Liver (tissue), 9 donors: ENCODE measurements around the gene ALG10. TPM values are rescaled to one million over a fixed set of nuclear protein-coding genes. Genes with fewer than 3 reads are reported as not detected.
"Not testable (repeated sequence)": the region's sequence is repeated elsewhere in the genome, so short reads cannot be mapped to it uniquely, and the experiment has no call there.

Source experiments
- DNase-seq: peaks from one replicate; pipeline ENCODE4 v3.0.0-alpha.2; 2017; ENCODE audit warnings: low spot score
- H3K27ac ChIP-seq, 2 donors: one replicate each; pipeline ENCODE4 v1.7.0; 2013; ENCODE audit warnings: inconsistent platforms in 2 of 2, low read length in 2 of 2, control low read depth in 1 of 2, low read depth in 1 of 2, mild to moderate bottlenecking in 1 of 2
- H3K27me3 ChIP-seq, 4 donors: one replicate each; pipeline versions ENCODE4 v1.6.1 to v1.7.0; 2013; ENCODE audit warnings: low read length in 3 of 4, inconsistent platforms in 1 of 4, mild to moderate bottlenecking in 1 of 4, moderate library complexity in 1 of 4; ENCODE audit not compliant: control insufficient read depth in 4 of 4, insufficient read depth in 4 of 4
- H3K36me3 ChIP-seq, 4 donors: one replicate each; pipeline versions ENCODE4 v1.6.1 to v1.7.0; 2013; ENCODE audit warnings: low read length in 3 of 4, mild to moderate bottlenecking in 3 of 4, low read depth in 1 of 4, moderate library complexity in 1 of 4; ENCODE audit not compliant: control insufficient read depth in 4 of 4, insufficient read depth in 3 of 4
- H3K4me1 ChIP-seq, 4 donors: one replicate each; pipeline versions ENCODE4 v1.6.1 to v1.7.0; 2013; ENCODE audit warnings: low read length in 3 of 4, mild to moderate bottlenecking in 3 of 4, moderate library complexity in 1 of 4; ENCODE audit not compliant: control insufficient read depth in 4 of 4, insufficient read depth in 4 of 4
- H3K4me3 ChIP-seq, 3 donors: one replicate each; pipeline versions ENCODE4 v1.6.1 to v1.7.0; 2013; ENCODE audit warnings: low read length in 3 of 3, control low read depth in 1 of 3, low read depth in 1 of 3, mild to moderate bottlenecking in 1 of 3
- H3K9ac ChIP-seq, 2 donors: one replicate each; pipeline ENCODE4 v1.7.0; 2013; ENCODE audit warnings: low read length in 2 of 2, mild to moderate bottlenecking in 2 of 2, moderate library complexity in 2 of 2, control low read depth in 1 of 2, low read depth in 1 of 2
- H3K9me3 ChIP-seq, 4 donors: one replicate each; pipeline versions ENCODE4 v1.6.1 to v1.7.0; 2013; ENCODE audit warnings: low read length in 3 of 4; ENCODE audit not compliant: control insufficient read depth in 4 of 4
- CTCF ChIP-seq: fragments of 150-350 bp; IDR thresholded peaks from 2 replicates; pipeline ENCODE4 v1.5.1; 2017; ENCODE audit warnings: improper control_type of control experiment, low read depth, low read length; ENCODE audit not compliant: missing input control
- EGR1 ChIP-seq, 2 donors: IDR thresholded peaks; 2 replicates each; pipeline ENCODE4 v1.6.1; 2016 to 2018; ENCODE audit warnings: antibody characterized with exemption in 2 of 2, low read depth in 2 of 2
- FOXA1 ChIP-seq: IDR thresholded peaks from 2 replicates; pipeline ENCODE4 v1.6.1; 2016; ENCODE audit warnings: antibody characterized with exemption
- FOXA2 ChIP-seq: IDR thresholded peaks from 2 replicates; pipeline ENCODE4 v1.6.1; 2016; ENCODE audit warnings: antibody characterized with exemption
- GABPA ChIP-seq, 2 donors: IDR thresholded peaks in 1 of 2; conservative IDR thresholded peaks in 1 of 2; 2 replicates each; pipeline ENCODE4 v1.6.1; 2016; ENCODE audit warnings: antibody characterized with exemption in 2 of 2, mild to moderate bottlenecking in 1 of 2, moderate library complexity in 1 of 2
- HNF4A ChIP-seq, 2 donors: conservative IDR thresholded peaks; 2 replicates each; pipeline ENCODE4 v1.6.1; 2016; ENCODE audit warnings: antibody characterized with exemption in 2 of 2, mild to moderate bottlenecking in 2 of 2
- HNF4G ChIP-seq: IDR thresholded peaks from 2 replicates; pipeline ENCODE4 v1.6.1; 2016; ENCODE audit warnings: antibody characterized with exemption
- JUND ChIP-seq, 2 donors: IDR thresholded peaks; 2 replicates each; pipeline ENCODE4 v1.6.1; 2016; ENCODE audit warnings: antibody characterized with exemption in 2 of 2
- MAX ChIP-seq: IDR thresholded peaks from 2 replicates; pipeline ENCODE4 v1.6.1; 2016; ENCODE audit warnings: antibody characterized with exemption
- NR2F2 ChIP-seq: IDR thresholded peaks from 2 replicates; pipeline ENCODE4 v1.6.1; 2016; ENCODE audit warnings: antibody characterized with exemption
- RAD21 ChIP-seq, 2 donors: IDR thresholded peaks; 2 replicates each; pipeline ENCODE4 v1.6.1; 2016; ENCODE audit warnings: antibody characterized with exemption in 2 of 2, mild to moderate bottlenecking in 2 of 2
- RXRA ChIP-seq, 2 donors: IDR thresholded peaks; 2 replicates each; pipeline ENCODE4 v1.6.1; 2017 to 2018; ENCODE audit warnings: antibody characterized with exemption in 2 of 2, mild to moderate bottlenecking in 1 of 2
- SP1 ChIP-seq: IDR thresholded peaks from 2 replicates; pipeline ENCODE4 v1.6.1; 2018; ENCODE audit warnings: antibody characterized with exemption, mild to moderate bottlenecking
- TAF1 ChIP-seq: conservative IDR thresholded peaks from 2 replicates; pipeline ENCODE4 v1.6.1; 2016; ENCODE audit warnings: antibody characterized with exemption, mild to moderate bottlenecking
- YY1 ChIP-seq: IDR thresholded peaks from 2 replicates; pipeline ENCODE4 v1.6.1; 2016; ENCODE audit warnings: antibody characterized with exemption, mild to moderate bottlenecking
- ZBTB33 ChIP-seq: IDR thresholded peaks from 2 replicates; pipeline ENCODE4 v1.6.1; 2016; ENCODE audit warnings: antibody characterized with exemption
- WGBS: extraction: QIAGEN DNeasy Blood & Tissue Kit; methylation state at CpG from one replicate; pipeline ENCODE4 v1.1.7; 2013; 5-methylcytosine and 5-hydroxymethylcytosine counted together
- polyA plus RNA-seq, 2 donors: library from polyadenylated mRNA; stranded (reverse) in 1 of 2; unstranded in 1 of 2; fragments of 200-250 nt in 1 of 2; fragments of >200 nt in 1 of 2; fragmentation: Nextera tagmentation in 1 of 2; extraction: Ambion mirVana in 1 of 2; gene quantifications; one replicate each; pipeline versions ENCODE4 v1.2.1 to v1.2.3, GENCODE V29; 2013 to 2015
- total RNA-seq, 2 donors: library from RNA; depleted of rRNA; stranded (reverse); fragments of >200 nt; gene quantifications; one replicate each; pipeline ENCODE4 v1.2.3, GENCODE V29; 2014
- TF ChIP-seq, protein P1 (sequence below): IDR thresholded peaks from 2 replicates; pipeline ENCODE4 v1.6.1; 2016; ENCODE audit warnings: antibody characterized with exemption, mild to moderate bottlenecking
- donor health status: healthy.
- donor health status: healthy.
- donor health status: healthy.
- donor health status: healthy.
- donor health status: healthy.

ALG10 gene
- total and polyA plus RNA-seq, 4 donors = 0.44 to 12.7 (median 4.2) TPM

DNA sequence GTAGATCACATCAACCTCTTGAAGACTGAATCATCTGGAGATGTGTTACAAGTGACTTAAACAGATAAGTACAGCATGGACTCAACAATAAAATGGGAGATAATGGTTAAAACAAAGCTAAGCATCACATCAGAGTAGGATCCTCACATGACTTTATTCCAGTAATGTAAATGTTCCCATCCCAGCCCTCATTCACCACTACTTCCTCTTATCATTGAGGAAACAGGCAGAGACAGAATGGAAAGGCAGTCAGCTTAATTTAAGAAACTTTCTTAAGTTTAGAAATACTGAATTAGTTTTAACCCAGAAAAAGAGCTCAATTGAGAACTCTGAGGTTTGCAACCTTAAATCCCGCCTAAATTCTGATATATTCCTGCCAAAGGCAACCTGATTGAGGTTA lies 1.2 kb upstream of the ALG10 start:
- H3K27me3 ChIP-seq = no peaks in the 10 kb centered on the region
- H3K9me3 ChIP-seq = no peaks in the 10 kb centered on the region
- peaks cover 0 to 4% (median 2%) of the 10 kb centered on the region in 4 donors for H3K36me3 ChIP-seq
- H3K4me1 ChIP-seq = peaks cover 0 to 14% (median 10%) of the 10 kb centered on the region in 4 donors
- H3K9ac ChIP-seq = no peak overlapping the region
- no peak for DNase-seq
- TF ChIP-seq HNF4G = no peak
- no peak for TF ChIP-seq JUND (IDR thresholded peaks at IDR 0.05)
- TF ChIP-seq HNF4A (conservative IDR thresholded peaks at IDR 0.05) = no peak
- TF ChIP-seq FOXA1 = no peak
- no peak for TF ChIP-seq EGR1 (IDR thresholded peaks at IDR 0.05; ENCODE audit: low read depth in 2 of 2)
- no peak for TF ChIP-seq TAF1
- no peak for TF ChIP-seq ZBTB33
- no peak for TF ChIP-seq NR2F2
- TF ChIP-seq SP1 = no peak
- no peak for TF ChIP-seq RXRA (IDR thresholded peaks at IDR 0.05)
- TF ChIP-seq, protein P1, sequence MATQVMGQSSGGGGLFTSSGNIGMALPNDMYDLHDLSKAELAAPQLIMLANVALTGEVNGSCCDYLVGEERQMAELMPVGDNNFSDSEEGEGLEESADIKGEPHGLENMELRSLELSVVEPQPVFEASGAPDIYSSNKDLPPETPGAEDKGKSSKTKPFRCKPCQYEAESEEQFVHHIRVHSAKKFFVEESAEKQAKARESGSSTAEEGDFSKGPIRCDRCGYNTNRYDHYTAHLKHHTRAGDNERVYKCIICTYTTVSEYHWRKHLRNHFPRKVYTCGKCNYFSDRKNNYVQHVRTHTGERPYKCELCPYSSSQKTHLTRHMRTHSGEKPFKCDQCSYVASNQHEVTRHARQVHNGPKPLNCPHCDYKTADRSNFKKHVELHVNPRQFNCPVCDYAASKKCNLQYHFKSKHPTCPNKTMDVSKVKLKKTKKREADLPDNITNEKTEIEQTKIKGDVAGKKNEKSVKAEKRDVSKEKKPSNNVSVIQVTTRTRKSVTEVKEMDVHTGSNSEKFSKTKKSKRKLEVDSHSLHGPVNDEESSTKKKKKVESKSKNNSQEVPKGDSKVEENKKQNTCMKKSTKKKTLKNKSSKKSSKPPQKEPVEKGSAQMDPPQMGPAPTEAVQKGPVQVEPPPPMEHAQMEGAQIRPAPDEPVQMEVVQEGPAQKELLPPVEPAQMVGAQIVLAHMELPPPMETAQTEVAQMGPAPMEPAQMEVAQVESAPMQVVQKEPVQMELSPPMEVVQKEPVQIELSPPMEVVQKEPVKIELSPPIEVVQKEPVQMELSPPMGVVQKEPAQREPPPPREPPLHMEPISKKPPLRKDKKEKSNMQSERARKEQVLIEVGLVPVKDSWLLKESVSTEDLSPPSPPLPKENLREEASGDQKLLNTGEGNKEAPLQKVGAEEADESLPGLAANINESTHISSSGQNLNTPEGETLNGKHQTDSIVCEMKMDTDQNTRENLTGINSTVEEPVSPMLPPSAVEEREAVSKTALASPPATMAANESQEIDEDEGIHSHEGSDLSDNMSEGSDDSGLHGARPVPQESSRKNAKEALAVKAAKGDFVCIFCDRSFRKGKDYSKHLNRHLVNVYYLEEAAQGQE = no peak
- no peak for TF ChIP-seq RAD21 (IDR thresholded peaks at IDR 0.05)
- TF ChIP-seq YY1 = no peak
- TF ChIP-seq GABPA (IDR thresholded peaks at IDR 0.05 in 1 of 2, conservative IDR thresholded peaks at IDR 0.05 in 1 of 2) = no peak
- no peak for TF ChIP-seq MAX
- TF ChIP-seq CTCF = no peak
- TF ChIP-seq FOXA2 = no peak
- 97% methylated on average over 1 of the region's 1 CpG for WGBS
- no peak overlapping the region for H3K27ac ChIP-seq
- no peak overlapping the region for H3K4me3 ChIP-seq

GRCh38 chr12:34027661-34028060 lies 5.4 kb downstream of the ALG10 start:
- not testable (repeated sequence) for H3K9me3 ChIP-seq, H3K27ac ChIP-seq, H3K36me3 ChIP-seq, H3K4me1 ChIP-seq, H3K4me3 ChIP-seq, H3K9ac ChIP-seq, DNase-seq, H3K27me3 ChIP-seq
- 90% methylated on average over 2 of the region's 2 CpGs for WGBS
